A673 (cell line): ENCODE measurements around the gene MTRF1. TPM values are rescaled to one million over a fixed set of nuclear protein-coding genes. Genes with fewer than 3 reads are reported as not detected.

Experiments used
- BruUV-seq: library from RNA; stranded (reverse); fragments of 400-500 nt; replicated peaks from 2 replicates; lab custom pipeline; 2021; lab: Mats Ljungman, UMichigan
- CTCF ChIA-PET: fragments of 300-600 bp; sonication (Branson Sonifier 250); formaldehyde crosslinking; loops from one replicate; lab custom pipeline; 2022; ENCODE audit warnings: antibody characterized with exemption; lab: Charles Lee
- POLR2A ChIA-PET: fragments of 300-600 bp; sonication (Branson Sonifier 250); formaldehyde crosslinking; loops from one replicate; lab custom pipeline; 2022; ENCODE audit warnings: antibody characterized with exemption; ENCODE audit not compliant: low non-redundant PET; lab: Charles Lee
- DNase-seq: peaks from one replicate; pipeline ENCODE4 v3.0.0-alpha.2; 2015; ENCODE audit warnings: low spot score
- H3K27ac ChIP-seq: fragments of 200-600 bp; sonication (generic); 2 replicates; pipeline ENCODE4 v1.5.1; 2016; ENCODE audit warnings: mixed run types, low read depth, mild to moderate bottlenecking, mixed read lengths, antibody characterized with exemption, low read length; ENCODE audit not compliant: poor library complexity, severe bottlenecking
- H3K27me3 ChIP-seq: fragments of 200-600 bp; sonication (generic); replicated peaks from 2 replicates; pipeline ENCODE4 v1.6.1; 2017; ENCODE audit warnings: mixed run types, low read depth, mild to moderate bottlenecking, mixed read lengths, antibody characterized with exemption, low read length; ENCODE audit not compliant: insufficient read depth, poor library complexity
- H3K36me3 ChIP-seq: fragments of 200-600 bp; sonication (generic); 2 replicates; pipeline ENCODE4 v1.6.1; 2016; ENCODE audit warnings: mixed run types, mild to moderate bottlenecking, mixed read lengths, antibody characterized with exemption, low read length; ENCODE audit not compliant: insufficient read depth, poor library complexity, severe bottlenecking
- H3K4me1 ChIP-seq: fragments of 200-600 bp; sonication (generic); 2 replicates; pipeline ENCODE4 v1.6.1; 2017; ENCODE audit warnings: mixed run types, mild to moderate bottlenecking, mixed read lengths, antibody characterized with exemption, low read length; ENCODE audit not compliant: insufficient read depth, poor library complexity, severe bottlenecking
- H3K4me3 ChIP-seq: fragments of 200-600 bp; sonication (generic); 2 replicates; pipeline ENCODE4 v1.5.1; 2016; ENCODE audit warnings: low read depth, mixed run types, mild to moderate bottlenecking, mixed read lengths, low read length; ENCODE audit not compliant: poor library complexity, severe bottlenecking
- H3K9me3 ChIP-seq: fragments of 200-600 bp; sonication (generic); 2 replicates; pipeline ENCODE4 v1.6.1; 2016; ENCODE audit warnings: mixed run types, low read depth, mild to moderate bottlenecking, mixed read lengths, antibody characterized with exemption, low read length; ENCODE audit not compliant: poor library complexity, severe bottlenecking
- CTCF ChIP-seq: fragments of 300-800, 200-600 bp; sonication (generic); conservative IDR thresholded peaks from 2 replicates; pipeline ENCODE4 v1.5.1; 2017; ENCODE audit warnings: low read depth, mild to moderate bottlenecking, antibody characterized with exemption, low read length, moderate library complexity, mixed read lengths
- EZH2 ChIP-seq: fragments of 200-600 bp; sonication (generic); IDR thresholded peaks from 2 replicates; pipeline ENCODE4 v1.6.1; 2017; ENCODE audit warnings: borderline replicate concordance, low read depth, mild to moderate bottlenecking, mixed read lengths, antibody characterized with exemption, low read length; ENCODE audit not compliant: poor library complexity, severe bottlenecking
- intact Hi-C: fragments of 100-400 bp; cut with micrococcal nuclease; formaldehyde crosslinking; loops from one replicate; pipeline ENCODE4 v1.10.0; 2022; ENCODE audit not compliant: unreplicated experiment
- total RNA-seq: library from RNA; stranded (reverse); gene quantifications from 2 replicates; pipeline ENCODE4 v1.2.3, GENCODE V29; 2021

The MTRF1 gene
- total RNA-seq, 1 experiment from 2014 or later: 18.0 TPM

DNA sequence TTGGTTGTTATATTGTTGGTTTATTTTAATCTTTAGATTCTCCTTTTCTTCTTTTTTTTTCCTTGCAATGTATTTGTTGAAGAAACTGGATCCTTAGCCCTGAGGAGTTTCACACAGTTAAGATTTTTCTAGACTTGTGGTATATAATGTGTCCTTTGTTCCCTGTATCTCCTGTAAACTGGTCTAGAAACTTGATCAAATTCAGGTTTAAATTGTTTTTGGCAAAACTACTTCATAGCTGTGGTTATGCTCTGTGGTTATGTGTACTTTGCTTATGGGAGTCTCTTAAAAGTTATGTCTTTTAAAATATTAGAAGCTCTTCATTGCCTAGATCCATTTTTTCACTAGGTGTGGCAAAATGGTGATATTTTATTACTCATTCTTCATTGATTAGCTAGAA is 3.7 kb upstream of the MTRF1 start:
- intact Hi-C loops: no loop called here
- Histone ChIP-seq H3K9me3 (peaks cover 33% of the 10 kb centered on the region), H3K27me3 (no peaks in the 10 kb centered on the region), H3K27ac (no peak overlapping the region), H3K4me3 (no peak overlapping the region), H3K36me3 (no peaks in the 10 kb centered on the region), H3K4me1 (peaks cover 4% of the 10 kb centered on the region)
- CTCF ChIA-PET: no interaction called here
- BruUV-seq: no TSS peak
- TF ChIP-seq CTCF: no peak
- TF ChIP-seq EZH2: no peak
- no peak for DNase-seq
- POLR2A ChIA-PET: no interaction called here

DNA sequence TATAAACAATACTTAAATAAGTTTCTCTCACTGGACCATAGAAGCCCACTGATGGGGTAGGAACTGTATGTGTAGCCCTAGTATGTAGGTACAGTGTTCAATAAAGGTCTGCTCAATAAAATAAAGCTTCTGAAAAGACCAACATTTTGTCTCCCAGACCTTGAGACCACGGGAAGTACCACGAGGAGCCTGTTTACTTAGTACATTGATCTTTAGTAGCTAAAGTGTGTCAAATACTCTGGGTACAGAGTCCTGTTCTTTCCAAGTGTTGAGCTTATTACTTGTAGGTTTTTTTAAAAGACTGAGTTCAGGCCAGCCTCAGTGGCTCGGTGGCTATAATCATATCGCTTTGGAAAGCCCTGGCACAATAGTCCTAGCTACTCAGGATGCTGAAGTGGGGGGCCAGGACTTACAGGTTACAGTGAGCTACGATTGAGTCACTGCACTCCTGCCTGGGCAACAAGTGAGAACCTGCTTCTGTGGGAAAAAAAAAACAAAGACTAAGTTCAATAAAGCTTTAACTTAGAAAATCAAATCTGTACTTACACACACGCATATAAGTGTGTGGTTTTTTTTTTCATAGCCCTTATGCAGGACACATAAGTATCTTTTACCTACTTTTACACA is 3.4 kb downstream of the MTRF1 start:
- Histone ChIP-seq H3K27ac (no peak overlapping the region), H3K9me3 (no peaks in the 10 kb centered on the region), H3K36me3 (peaks cover 9% of the 10 kb centered on the region), H3K27me3 (no peaks in the 10 kb centered on the region), H3K4me3 (no peak overlapping the region), H3K4me1 (peaks cover 4% of the 10 kb centered on the region)
- POLR2A ChIA-PET: no interaction called here
- CTCF ChIA-PET: no interaction called here
- no peak for DNase-seq
- TF ChIP-seq CTCF (no peak), EZH2 (no peak)
- intact Hi-C loops: loop anchor here (5.0 kb wide), 1 partner anchor 47 kb away; no protein-coding TSS in a partner anchor
- BruUV-seq: no TSS peak

DNA sequence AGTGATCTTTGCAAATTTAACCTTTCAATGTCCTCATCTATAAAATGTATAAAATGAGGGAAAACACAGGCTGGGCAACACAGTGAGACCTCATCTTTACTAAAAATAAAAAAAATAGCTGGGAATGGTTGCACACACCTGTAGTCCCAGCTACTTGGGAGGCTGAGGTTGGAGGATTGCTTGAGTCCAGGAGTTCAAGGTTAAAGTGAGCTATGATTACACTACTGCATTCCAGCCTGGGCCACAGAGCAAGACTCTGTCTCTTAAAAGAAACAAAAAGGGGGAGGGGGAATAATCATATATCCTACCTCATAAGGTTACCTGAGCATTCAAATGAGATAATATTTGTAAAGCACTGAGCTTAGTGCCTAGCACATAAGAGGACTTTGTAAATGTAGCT is 5.8 kb downstream of the MTRF1 start:
- no peak overlapping the region for H3K27ac ChIP-seq
- intact Hi-C loops: no loop called here
- H3K36me3 ChIP-seq: peaks cover 9% of the 10 kb centered on the region
- H3K9me3 ChIP-seq: no peaks in the 10 kb centered on the region
- no peaks in the 10 kb centered on the region for H3K27me3 ChIP-seq
- H3K4me3 ChIP-seq: no peak overlapping the region
- CTCF ChIA-PET: no interaction called here
- BruUV-seq: no TSS peak
- POLR2A ChIA-PET: no interaction called here
- DNase-seq: no peak
- H3K4me1 ChIP-seq: peaks cover 2% of the 10 kb centered on the region
- TF ChIP-seq CTCF: no peak
